Measurements from ENCODE around the gene LILRB3.

- TF ChIP-seq, protein P1, sequence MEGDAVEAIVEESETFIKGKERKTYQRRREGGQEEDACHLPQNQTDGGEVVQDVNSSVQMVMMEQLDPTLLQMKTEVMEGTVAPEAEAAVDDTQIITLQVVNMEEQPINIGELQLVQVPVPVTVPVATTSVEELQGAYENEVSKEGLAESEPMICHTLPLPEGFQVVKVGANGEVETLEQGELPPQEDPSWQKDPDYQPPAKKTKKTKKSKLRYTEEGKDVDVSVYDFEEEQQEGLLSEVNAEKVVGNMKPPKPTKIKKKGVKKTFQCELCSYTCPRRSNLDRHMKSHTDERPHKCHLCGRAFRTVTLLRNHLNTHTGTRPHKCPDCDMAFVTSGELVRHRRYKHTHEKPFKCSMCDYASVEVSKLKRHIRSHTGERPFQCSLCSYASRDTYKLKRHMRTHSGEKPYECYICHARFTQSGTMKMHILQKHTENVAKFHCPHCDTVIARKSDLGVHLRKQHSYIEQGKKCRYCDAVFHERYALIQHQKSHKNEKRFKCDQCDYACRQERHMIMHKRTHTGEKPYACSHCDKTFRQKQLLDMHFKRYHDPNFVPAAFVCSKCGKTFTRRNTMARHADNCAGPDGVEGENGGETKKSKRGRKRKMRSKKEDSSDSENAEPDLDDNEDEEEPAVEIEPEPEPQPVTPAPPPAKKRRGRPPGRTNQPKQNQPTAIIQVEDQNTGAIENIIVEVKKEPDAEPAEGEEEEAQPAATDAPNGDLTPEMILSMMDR (IDR thresholded peaks at IDR 0.05), result no peak
- TF ChIP-seq POLR2A (IDR thresholded peaks at IDR 0.05), result no peak
Observed at GRCh38 chr19:54173359-54173699, 49.5 kb downstream of the LILRB3 start.
